Stimulated activated CD8-positive, alpha-beta memory T cell treated with anti-CD3 and anti-CD28 coated beads, Interleukin-15, amount 100 ng/mL, for 1 hour (primary cell): ENCODE measurements around the gene TTC28.

ENCODE experiments used
- DNase-seq: peaks from one replicate; pipeline ENCODE4 v3.0.0-alpha.2; 2020; ENCODE audit warnings: low read depth

TTC28 gene

DNA sequence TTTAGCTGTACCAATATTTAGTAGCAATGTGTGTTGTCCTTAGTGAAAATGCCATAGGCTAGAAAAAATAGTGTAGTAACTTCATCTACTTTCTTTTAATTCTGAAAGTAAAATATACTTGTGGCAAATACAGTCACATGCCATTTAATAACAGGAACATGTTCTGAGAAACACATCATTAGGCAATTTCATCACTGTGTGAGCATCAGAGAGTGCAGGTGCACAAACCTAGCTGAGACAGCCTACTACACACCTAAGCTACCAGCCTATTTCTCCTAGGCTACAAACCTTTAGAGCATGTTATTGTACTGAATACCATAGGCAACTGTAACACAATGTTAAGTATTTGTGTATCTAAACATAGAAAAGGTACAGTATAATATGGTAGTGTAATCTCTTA is 633.5 kb downstream of the TTC28 start:
- DNase-seq: no peak

DNA sequence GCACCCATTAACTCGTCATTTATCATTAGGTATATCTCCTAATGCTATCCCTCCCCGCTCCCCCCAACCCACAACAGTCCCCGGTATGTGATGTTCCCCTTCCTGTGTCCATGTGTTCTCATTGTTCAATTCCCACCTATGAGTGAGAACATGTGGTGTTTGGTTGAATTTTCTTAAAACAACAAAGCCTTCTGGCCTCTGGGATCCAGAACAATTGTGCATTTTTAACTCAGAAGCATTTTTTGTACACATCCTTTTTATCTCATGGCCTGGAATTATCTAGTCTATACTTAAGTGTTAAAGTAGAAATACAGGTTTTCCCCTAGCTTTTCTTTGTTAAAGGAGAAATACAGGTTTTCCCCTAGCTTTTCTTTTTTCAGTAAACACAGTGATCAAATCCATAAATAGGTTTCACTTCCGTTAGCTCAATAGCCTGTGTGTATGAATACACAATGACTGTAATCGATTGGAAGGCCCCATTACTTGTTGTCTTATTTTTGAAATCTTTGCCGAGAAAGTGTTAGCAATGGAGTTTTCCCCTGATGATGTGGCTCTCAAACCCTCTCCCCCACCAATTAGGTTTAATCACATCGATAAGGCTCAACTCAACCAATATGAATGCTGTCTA is 635.0 kb downstream of the TTC28 start:
- no peak for DNase-seq

DNA sequence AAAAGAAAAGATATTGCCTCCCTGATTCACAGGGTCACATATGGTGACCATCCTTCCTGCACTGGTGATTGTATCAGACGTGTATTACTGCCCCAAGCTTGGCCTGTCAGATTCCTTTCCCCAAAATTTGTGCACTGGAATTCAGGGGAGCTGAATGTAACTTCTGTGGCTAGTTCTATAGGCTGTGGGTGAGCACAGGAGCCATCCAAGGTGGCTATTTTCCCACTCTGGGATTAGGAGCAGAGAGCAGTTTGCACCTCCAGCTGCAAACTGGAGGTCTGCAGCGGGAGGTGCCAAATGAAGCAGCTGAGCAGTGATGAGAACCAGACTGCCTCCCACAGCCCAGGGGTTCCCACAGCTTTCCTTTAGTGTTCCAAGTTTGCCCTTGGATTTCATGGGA is 636.4 kb downstream of the TTC28 start:
- no peak for DNase-seq

DNA sequence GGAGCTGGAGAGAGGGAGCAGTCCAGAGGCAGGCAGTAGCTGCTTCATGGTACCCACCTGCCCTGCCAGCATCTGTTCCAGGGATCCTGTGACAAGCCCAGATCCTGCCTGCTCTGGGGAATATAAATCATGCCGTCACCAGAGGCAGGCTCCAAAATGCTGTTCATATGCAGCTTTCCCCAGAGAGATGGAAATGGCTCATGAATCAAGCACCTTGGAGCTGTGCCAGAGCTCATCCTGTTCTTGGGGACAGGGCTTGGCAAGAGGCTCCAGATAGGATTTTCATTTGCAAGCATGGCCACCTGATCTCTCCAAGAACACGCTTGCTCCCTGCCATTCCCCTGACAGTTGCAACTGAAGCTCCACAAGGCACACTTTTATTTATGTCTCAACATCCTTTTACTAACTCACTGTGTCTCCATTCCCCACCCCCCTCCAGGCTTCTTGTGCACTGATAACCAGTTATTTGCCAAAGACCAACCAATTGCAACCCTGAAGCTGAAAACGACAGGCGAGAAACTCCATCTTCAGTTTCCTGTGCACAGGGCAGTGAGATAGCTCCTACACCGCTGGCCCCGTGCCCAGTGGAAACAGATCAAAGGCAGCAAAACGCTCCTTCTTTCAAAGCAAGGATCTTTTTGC is 644.8 kb downstream of the TTC28 start:
- DNase-seq: no peak

DNA sequence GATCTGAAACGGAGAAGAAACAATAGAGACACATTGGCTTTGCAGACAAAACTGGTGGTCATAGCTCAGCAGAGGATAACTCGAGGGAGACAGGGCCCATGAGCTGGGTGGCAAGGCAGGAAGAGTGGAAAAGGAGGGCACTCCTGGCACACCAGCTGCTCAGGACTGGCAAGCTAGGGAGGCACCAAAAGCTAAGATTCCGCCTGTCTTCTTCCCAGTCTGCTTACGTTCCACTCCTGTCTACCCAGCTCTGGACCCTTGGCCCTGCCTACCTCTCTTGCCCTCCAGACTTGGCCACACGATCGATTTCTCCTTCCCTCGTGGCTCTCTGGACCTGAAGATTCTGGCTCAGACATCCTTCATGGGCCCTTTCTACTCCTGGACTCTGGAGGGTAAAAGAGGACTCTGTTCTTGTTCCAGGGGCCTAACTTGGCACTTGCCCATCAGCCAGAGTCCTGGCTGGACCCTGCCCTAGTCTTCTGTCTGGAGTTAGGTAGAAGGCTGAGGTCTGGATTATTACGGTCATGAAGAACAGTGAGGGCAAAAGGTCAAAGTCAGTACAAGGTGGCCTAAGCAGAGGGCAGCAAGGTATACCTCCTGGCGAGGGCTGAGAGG is 645.4 kb downstream of the TTC28 start:
- no peak for DNase-seq

DNA sequence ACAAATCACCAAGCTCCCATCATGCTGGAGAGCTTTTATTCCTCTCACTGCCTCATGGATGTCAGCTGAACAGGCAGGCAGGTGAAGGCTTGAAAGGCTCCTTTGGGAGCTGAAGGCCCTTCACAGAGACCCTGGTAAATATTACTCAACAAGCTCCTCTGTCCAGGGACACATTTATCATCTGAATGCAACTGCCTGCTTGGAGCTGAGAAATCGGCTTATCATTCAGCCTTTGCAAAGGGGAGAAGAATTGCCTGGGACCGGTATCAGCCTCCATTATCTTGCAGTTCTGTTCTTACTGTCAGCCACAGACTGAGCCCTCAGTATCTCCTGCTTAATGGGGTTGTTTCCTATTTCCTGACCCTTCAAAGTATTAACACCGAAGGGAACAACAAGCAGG is 646.8 kb downstream of the TTC28 start:
- no peak for DNase-seq

DNA sequence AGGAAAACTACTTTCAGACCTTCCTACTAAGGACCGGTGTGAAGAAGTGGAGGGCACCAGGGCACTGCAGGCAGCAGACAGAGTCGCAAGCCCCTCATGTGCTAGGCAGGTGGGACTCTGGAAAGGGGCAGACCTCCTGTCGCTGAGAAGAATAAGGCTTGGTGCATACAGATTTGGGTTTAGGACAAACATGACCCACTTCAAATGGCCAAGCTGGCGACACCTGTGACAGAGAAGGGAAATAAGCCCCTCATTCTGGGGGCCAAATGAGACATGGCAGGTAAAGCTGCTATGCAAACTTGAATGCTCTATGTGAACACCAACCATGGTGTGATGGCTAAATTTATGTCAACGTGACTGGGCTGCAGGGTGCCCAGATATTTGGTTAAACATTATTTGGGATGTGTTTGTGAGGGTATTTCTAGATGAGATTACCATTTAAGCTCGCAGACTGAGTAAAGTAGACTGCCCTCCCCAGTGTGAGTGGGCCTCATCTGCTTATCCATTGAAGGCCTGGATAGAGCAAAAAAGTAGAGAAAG is 648.2 kb downstream of the TTC28 start:
- DNase-seq: no peak

DNA sequence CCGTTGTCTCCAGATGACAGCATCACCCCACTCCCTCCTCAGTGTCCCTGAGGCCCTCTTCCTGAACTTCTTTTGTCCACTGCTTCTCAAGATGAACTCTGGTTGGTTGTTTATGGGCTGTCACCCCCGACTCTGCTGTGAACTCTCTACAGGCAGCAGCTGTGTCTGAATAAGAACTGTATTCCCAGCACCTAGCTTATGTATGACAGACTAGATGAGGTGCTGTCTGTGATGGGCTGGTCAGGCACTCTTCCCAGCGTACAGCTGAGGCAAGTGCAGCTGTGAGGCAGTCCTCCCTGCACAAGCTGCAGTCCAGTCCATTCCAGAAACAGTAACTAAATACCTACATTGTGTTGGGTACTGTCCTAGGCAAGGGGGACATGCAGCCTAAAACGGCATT is 649.2 kb downstream of the TTC28 start:
- DNase-seq: no peak

DNA sequence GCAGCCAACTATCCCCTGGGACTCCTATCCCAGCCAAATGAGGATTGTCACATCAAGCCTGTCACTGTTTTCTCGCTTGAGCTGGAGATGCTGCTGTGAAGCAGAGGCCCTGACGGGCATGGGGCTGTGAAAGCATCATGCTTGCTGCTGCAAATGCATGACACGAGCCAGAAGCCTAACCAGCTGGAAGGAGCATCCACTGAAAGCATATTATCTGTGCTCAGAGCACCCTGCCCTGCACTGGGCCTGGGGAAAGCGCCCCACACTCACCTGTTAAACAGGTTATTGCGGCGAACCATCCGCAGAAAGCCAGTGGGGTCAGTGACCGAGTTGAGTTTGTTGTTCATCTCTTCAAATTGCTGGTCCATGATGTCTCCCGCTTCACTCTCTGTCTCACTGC is 649.7 kb downstream of the TTC28 start:
- DNase-seq: no peak

DNA sequence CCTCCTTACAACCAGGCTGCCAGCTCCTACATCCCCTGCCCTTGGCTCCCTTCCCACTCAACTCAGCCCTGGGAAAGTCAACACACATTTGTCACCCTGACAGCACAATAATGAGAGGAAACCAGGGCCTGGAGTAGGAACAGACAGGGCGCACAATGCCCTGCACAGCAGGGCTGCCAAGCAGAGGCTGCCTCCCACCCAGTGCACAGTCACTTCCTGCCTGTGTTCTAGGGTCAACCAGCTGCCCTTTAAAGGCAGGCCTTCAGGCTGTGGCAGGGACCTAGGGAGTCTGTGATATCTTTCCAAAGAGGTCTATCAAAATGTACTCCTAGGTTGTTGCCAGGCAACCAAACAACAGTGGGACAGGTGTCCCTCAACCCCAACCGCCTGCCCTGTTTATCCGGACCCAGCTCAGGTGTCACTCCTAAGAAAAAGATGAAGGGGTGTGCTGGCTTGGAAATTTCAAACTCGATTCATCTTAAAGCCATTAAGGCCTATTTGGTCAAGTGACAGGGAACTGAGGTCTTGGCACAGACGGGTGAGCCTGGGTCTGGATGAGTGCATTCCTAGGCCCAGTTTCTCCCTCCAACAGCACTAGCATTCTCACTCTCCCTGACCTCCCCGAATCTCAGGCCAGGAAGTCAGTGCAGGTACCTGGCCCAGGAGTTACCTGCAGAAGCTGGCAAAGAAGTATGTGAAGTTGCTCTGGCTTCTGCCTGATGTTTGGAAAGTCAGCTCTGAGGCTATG is 650.3 kb downstream of the TTC28 start:
- DNase-seq: no peak

DNA sequence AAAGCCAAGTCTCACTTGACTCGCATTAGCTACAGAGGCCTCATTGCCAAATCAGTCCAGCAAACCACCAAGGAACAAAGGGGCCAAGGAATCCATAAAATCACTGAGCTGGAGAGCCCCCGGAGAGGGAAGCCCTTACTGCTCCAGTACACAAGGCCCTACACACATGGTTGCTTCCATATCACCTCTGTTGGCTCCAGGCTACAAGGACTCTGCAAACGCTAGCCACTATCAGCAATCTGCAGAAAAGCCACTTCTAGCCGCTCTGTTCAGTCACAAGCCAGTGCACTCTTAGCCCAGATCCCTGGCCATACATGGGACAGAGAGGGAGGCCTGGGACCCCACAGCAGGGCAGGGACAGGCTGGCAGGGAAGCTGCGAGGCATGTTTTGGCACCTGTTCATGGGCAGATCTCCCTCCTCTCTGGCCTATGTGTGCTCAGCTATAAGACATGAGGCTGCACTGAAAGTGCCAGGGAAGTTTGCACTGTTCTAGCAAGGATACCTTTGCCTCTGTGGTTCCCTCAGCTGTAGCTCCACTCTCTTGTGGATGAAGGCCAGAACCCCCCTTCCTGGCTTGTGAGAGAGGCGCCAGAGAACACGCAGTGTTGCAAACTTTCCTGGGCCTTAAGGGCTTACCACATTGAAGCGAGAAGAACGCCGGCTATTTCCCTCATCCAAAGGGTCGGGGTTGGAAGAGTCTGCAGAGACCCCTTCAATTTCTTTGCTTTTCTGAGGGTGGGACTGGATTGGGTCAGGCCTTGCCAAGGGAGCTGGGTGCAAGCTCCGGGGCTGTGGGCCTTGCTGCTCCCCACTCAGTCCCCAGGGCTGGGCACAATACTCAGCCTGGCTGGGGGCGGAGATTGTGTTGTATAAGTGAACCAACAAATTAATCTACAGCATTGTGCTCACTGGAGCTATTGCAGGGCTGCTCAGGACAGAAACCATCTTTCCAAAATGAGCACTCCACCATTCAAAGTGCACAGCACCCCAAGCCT is 651.9 kb downstream of the TTC28 start:
- no peak for DNase-seq

DNA sequence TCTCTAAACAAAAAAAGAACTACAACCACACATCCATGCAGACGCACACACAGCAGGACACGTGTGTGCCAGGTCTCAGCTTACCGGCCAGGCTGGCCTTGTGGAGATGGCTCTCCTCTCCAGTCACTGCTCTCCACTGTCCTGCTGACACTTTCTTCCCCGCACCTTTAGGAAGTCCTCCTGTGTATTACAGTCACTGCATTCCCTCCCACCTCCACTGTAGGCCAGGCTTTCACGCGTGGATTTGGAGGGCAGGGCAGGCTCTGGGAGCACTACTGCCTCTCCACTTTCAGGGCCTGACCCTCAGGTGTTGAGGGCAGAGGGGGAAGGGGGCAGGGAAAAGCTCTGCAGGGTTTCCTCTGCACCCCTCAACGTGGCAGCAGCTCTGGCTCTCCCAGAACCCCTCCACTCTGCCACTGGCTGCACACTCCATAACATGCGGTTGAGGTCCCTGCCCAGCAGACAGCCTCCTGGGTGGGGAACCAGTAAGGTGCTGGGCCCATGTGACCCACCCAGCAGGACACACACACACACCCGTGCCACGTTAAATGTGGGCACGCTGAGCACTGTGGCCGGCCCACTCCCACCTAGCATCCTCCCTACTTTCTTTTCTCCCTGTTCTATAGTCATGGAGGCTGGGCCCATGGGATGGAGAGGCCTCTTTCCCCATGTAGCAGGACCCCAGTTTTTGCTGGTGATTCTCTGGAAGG is 653.6 kb downstream of the TTC28 start:
- no peak for DNase-seq

DNA sequence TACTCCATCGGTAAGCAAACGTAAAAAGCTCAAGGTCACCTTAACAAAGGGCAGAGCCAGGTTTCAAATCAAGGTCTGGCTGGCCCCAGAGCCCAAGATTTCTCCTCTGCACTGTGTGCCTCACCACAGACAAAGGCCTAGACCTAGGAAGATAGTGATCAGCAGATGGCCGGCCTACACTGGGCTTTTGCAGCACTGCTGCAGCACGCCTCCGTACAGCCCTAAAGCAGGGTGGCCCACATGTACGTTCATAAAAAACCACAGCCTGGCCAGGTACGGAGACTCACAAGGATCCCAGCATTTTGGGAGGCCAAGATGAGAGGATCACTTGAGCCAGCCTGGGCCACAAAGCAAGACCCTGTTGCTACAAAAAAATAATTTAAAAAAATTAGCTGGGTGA is 654.3 kb downstream of the TTC28 start:
- DNase-seq: no peak

DNA sequence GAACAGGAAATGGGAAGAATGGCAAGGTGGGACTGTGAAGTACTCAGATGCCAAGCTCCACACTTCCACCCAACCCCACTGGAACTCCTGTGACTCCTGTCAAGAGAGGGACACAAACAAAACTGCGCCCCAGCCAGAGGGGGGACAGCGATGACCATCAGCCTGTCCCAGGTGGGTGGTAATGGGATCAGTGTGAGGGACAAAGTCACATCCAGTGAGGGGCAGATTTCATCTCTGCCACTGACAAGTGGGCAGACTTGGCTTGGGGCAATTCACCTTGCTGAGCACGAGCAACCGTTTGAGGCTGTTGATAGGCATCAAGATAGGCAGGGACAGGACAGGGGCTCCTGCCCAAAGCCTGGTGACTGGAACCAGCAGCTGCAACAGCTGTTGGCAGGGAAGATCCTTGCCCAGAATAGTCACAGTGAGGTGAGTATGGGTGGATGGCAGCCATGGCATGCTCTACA is 655.2 kb downstream of the TTC28 start:
- DNase-seq: no peak

DNA sequence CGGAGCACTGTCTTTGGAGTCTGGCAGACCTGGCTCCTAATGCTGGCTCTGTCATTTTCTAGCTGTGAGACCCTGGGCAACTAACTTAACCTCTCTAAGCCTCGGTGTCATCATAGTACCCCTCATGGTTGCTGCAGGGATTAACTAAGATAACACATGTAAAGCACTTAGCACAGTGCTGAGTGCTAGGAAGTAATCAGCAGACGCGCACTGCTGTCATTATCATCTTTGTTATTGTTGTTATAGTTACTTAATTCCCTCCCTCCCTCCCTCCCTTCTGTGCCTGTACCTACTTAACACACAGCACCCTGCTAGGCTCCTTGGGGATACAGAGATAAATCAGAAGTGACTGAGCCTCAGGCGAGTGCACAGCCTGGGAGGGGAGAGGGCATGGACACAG is 655.9 kb downstream of the TTC28 start:
- no peak for DNase-seq

DNA sequence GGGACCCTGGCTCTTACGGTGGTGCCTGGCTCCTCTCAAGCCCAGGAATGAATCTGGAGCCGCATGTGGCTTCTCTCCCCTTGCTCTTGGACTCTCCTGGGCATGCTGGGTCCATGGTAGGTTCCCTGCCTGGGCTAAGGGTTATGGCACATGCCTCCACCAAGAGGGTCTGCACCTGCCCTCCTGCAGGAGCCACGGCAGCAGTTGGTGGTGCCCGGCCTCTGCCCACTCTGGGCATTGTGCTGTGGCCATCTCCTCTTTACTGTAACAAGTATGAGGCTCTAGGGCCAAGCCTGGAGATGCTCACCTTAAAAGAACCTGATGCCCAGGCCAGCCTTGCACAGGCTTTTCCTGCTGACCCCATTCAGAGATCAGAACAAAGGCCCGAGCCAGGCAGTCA is 656.6 kb downstream of the TTC28 start:
- no peak for DNase-seq

DNA sequence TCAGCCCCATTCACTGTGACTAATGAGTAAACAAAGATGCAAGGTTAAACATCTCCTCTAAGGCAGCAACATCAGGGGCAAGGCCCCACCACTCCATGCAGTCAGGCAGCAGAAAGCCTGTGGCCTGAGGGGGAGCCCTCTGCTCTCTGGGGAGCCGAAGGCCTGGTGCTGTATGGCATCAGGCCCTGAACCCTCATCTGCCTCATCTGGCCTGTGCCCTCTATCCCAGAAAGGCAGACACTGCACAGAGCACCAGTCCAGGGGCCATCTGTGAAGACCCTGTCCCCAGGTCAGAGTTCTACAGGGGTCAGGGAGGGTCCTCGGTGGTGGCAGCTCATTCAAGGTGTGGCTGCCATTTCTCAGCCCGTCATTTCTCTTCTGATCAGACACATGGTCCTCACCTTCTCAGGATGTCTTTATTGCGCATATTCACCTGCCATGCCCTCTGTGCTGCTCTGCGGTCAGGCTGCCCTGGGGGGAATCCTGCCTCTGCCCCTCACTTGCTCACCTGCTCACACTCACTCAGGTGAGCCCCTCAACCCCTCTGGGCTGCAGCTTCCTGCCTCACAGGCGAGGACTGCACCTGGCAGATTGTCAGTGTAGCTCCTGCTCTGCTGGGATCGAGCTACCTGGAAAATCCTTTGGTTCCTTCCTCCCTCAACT is 657.5 kb downstream of the TTC28 start:
- no peak for DNase-seq

DNA sequence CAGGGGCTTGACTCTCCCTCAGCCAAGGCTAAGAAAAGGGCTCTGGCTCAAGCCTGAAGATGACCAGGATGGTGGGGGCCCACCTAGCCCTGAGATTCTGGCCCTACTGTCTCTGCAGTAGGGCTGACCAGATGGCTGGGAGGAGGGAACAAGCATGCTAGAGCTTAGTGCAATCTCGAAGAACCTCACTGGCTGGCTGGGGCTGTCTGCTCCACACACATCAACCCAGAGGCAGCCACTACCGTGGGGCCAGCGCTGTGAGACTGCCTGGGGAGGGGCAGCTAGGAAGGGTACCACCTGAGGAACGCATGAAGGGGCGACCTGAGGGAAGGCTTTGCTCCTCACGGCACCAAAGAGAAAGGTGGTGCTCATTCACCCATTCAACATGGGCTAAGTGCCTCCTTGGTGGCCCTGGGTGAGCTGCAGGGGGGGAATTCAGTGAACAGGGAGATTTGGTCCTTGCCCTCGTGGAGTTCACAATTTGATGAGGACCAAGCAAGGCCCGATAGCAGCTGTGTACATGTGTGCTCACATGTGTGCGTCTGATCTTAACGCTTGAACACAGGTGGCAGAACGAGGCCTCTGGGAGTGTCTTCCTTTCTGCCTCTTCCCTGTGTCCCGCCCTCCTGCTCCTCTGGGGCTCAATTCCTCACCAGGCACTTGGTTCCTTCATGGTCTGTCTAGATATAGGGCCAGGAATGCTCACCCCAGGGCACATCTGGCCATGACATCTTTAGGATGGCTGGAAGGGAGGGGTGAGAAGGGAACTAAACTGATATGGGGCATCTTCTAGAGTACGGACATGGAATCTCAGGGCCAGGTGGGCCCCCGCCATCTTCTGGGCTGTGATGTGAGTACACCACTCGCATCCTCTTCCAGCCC is 658.3 kb downstream of the TTC28 start:
- DNase-seq: no peak
